H9 (cell line): ENCODE measurements around the gene FLVCR1. TPM values are rescaled to one million over a fixed set of nuclear protein-coding genes. Genes with fewer than 3 reads are reported as not detected.

ENCODE experiments used
- DNase-seq: peaks from one replicate; pipeline ENCODE4 v3.0.0-alpha.2; 2017
- H2AFZ ChIP-seq: one replicate; pipeline ENCODE4 v1.6.1; 2013; ENCODE audit warnings: mild to moderate bottlenecking, low read length, control low read depth, moderate library complexity
- H2AK5ac ChIP-seq: 2 replicates; pipeline ENCODE4 v1.6.1; 2013; ENCODE audit warnings: low read length, control low read depth, mixed read lengths; ENCODE audit not compliant: insufficient read length
- H2BK120ac ChIP-seq: one replicate; pipeline ENCODE4 v1.6.1; 2013; ENCODE audit warnings: low read depth, mild to moderate bottlenecking, low read length, control low read depth, inconsistent platforms; ENCODE audit not compliant: poor library complexity, severe bottlenecking
- H2BK12ac ChIP-seq: 2 replicates; pipeline ENCODE4 v1.6.1; 2013; ENCODE audit warnings: low read length, control low read depth, mixed read lengths, low read depth; ENCODE audit not compliant: insufficient read length
- H2BK15ac ChIP-seq: 2 replicates; pipeline ENCODE4 v1.6.1; 2013; ENCODE audit warnings: low read depth, low read length, control low read depth
- H2BK20ac ChIP-seq: one replicate; pipeline ENCODE4 v1.6.1; 2013; ENCODE audit warnings: low read depth, mild to moderate bottlenecking, low read length, control low read depth, inconsistent platforms; ENCODE audit not compliant: poor library complexity, severe bottlenecking
- H2BK5ac ChIP-seq: 2 replicates; pipeline ENCODE4 v1.6.1; 2013; ENCODE audit warnings: low read length, control low read depth, mixed read lengths; ENCODE audit not compliant: insufficient read length
- H3K14ac ChIP-seq: 2 replicates; pipeline ENCODE4 v1.6.1; 2013; ENCODE audit warnings: low read length, control low read depth; ENCODE audit not compliant: insufficient read depth
- H3K18ac ChIP-seq: 2 replicates; pipeline ENCODE4 v1.6.1; 2013; ENCODE audit warnings: low read depth, mild to moderate bottlenecking, mixed read lengths, low read length, control low read depth; ENCODE audit not compliant: insufficient read length
- H3K23ac ChIP-seq: 2 replicates; pipeline ENCODE4 v1.6.1; 2013; ENCODE audit warnings: low read length, control low read depth, mixed read lengths, low read depth; ENCODE audit not compliant: insufficient read length
- H3K23me2 ChIP-seq: 2 replicates; pipeline ENCODE4 v1.6.1; 2013; ENCODE audit warnings: low read depth, mild to moderate bottlenecking, mixed read lengths, low read length, control low read depth; ENCODE audit not compliant: insufficient read length, poor library complexity, severe bottlenecking
- H3K27ac ChIP-seq: 2 replicates; pipeline ENCODE4 v1.5.1; 2013; ENCODE audit warnings: low read length, control low read depth, mixed read lengths, low read depth; ENCODE audit not compliant: insufficient read length
- H3K27me3 ChIP-seq: 2 replicates; pipeline ENCODE4 v1.6.1; 2013; ENCODE audit warnings: low read length, control low read depth, inconsistent platforms; ENCODE audit not compliant: insufficient read depth
- H3K4ac ChIP-seq: 2 replicates; pipeline ENCODE4 v1.6.1; 2013; ENCODE audit warnings: low read depth, mild to moderate bottlenecking, control low read depth, inconsistent platforms, low read length, moderate library complexity
- H3K4me1 ChIP-seq: 2 replicates; pipeline ENCODE4 v1.6.1; 2013; ENCODE audit warnings: low read length, control low read depth, inconsistent platforms; ENCODE audit not compliant: insufficient read depth
- H3K4me2 ChIP-seq: 2 replicates; pipeline ENCODE4 v1.6.1; 2013; ENCODE audit warnings: low read length, control low read depth, mixed read lengths; ENCODE audit not compliant: insufficient read length, insufficient read depth
- H3K56ac ChIP-seq: 2 replicates; pipeline ENCODE4 v1.6.1; 2013; ENCODE audit warnings: low read depth, mild to moderate bottlenecking, mixed read lengths, low read length, control low read depth; ENCODE audit not compliant: insufficient read length
- H3K79me1 ChIP-seq: 2 replicates; pipeline ENCODE4 v1.6.1; 2013; ENCODE audit warnings: low read depth, mild to moderate bottlenecking, moderate library complexity, low read length, control low read depth, inconsistent platforms; ENCODE audit not compliant: insufficient read depth, poor library complexity, severe bottlenecking
- H3K79me2 ChIP-seq: 2 replicates; pipeline ENCODE4 v1.6.1; 2013; ENCODE audit warnings: low read length, control low read depth, inconsistent platforms; ENCODE audit not compliant: insufficient read depth
- H3K9ac ChIP-seq: 2 replicates; pipeline ENCODE4 v1.6.1; 2013; ENCODE audit warnings: low read length, control low read depth, mixed read lengths; ENCODE audit not compliant: insufficient read length; ENCODE audit errors: extremely low read depth
- H3K9me3 ChIP-seq: one replicate; pipeline ENCODE4 v1.6.1; 2013; ENCODE audit warnings: low read depth, low read length, inconsistent platforms; ENCODE audit not compliant: control insufficient read depth
- H3T11ph ChIP-seq: one replicate; pipeline ENCODE4 v1.6.1; 2013; ENCODE audit warnings: mild to moderate bottlenecking, low read length, control low read depth, inconsistent platforms
- H4K20me1 ChIP-seq: one replicate; pipeline ENCODE4 v1.6.1; 2013; ENCODE audit not compliant: control insufficient read depth, insufficient read length, insufficient read depth
- H4K5ac ChIP-seq: 2 replicates; pipeline ENCODE4 v1.6.1; 2013; ENCODE audit warnings: low read depth, mild to moderate bottlenecking, mixed read lengths, low read length, control low read depth; ENCODE audit not compliant: insufficient read length
- H4K8ac ChIP-seq: replicated peaks from 2 replicates; pipeline ENCODE4 v1.6.1; 2013; ENCODE audit warnings: low read length, control low read depth, mixed read lengths, low read depth; ENCODE audit not compliant: insufficient read length
- H4K91ac ChIP-seq: 2 replicates; pipeline ENCODE4 v1.6.1; 2013; ENCODE audit warnings: low read depth, mild to moderate bottlenecking, moderate library complexity, mixed read lengths, low read length, control low read depth; ENCODE audit not compliant: insufficient read length
- H3K27ac Mint-ChIP-seq, 3 experiments: 2 replicates in 2 of 3; 3 replicates in 1 of 3; pipeline ENCODE4 v1.8.0; 2020 to 2021; ENCODE audit warnings: mixed read lengths in 3 of 3, mild to moderate bottlenecking in 1 of 3, moderate library complexity in 1 of 3
- H3K27me3 Mint-ChIP-seq: 2 replicates; pipeline ENCODE4 v1.8.0; 2021; ENCODE audit warnings: low read depth, mild to moderate bottlenecking, moderate library complexity, mixed read lengths
- H3K36me3 Mint-ChIP-seq, 3 experiments: 2 replicates in 2 of 3; 3 replicates in 1 of 3; pipeline ENCODE4 v1.8.0; 2020 to 2021; ENCODE audit warnings: low read depth in 3 of 3, mixed read lengths in 3 of 3; ENCODE audit not compliant: insufficient read depth in 1 of 3
- H3K4me1 Mint-ChIP-seq, 2 experiments: 2 replicates each; pipeline ENCODE4 v1.8.0; 2020; ENCODE audit warnings: mixed read lengths in 2 of 2
- H3K4me3 Mint-ChIP-seq, 2 experiments: 2 replicates in 1 of 2; 3 replicates in 1 of 2; pipeline ENCODE4 v1.8.0; 2020 to 2021; ENCODE audit warnings: mild to moderate bottlenecking in 2 of 2, mixed read lengths in 2 of 2, moderate library complexity in 1 of 2
- H3K9me3 Mint-ChIP-seq, 2 experiments: 2 replicates in 1 of 2; 3 replicates in 1 of 2; pipeline ENCODE4 v1.8.0; 2020; ENCODE audit warnings: mild to moderate bottlenecking in 2 of 2, mixed read lengths in 2 of 2, moderate library complexity in 1 of 2
- WGBS: extraction: QIAGEN DNeasy Blood & Tissue Kit; methylation state at CpG from one replicate; pipeline ENCODE4 v1.1.7; 2013; ENCODE audit warnings: missing lambda C conversion rate, low lambda C conversion rate, mixed read lengths; ENCODE audit not compliant: insufficient read length; ENCODE audit errors: extremely low coverage; 5-methylcytosine and 5-hydroxymethylcytosine counted together
- total RNA-seq: library from RNA; stranded (reverse); gene quantifications from 2 replicates; pipeline ENCODE4 v1.2.1, GENCODE V29; 2021
- TF ChIP-seq, protein P1 (sequence below): fragments of 200-600 bp; sonication (generic); conservative IDR thresholded peaks from 3 replicates; pipeline ENCODE4 v1.8.0; 2021; ENCODE audit warnings: antibody characterized with exemption, mild to moderate bottlenecking

Gene FLVCR1
- total RNA-seq, 1 experiment from 2014 or later: 55.2 TPM

DNA sequence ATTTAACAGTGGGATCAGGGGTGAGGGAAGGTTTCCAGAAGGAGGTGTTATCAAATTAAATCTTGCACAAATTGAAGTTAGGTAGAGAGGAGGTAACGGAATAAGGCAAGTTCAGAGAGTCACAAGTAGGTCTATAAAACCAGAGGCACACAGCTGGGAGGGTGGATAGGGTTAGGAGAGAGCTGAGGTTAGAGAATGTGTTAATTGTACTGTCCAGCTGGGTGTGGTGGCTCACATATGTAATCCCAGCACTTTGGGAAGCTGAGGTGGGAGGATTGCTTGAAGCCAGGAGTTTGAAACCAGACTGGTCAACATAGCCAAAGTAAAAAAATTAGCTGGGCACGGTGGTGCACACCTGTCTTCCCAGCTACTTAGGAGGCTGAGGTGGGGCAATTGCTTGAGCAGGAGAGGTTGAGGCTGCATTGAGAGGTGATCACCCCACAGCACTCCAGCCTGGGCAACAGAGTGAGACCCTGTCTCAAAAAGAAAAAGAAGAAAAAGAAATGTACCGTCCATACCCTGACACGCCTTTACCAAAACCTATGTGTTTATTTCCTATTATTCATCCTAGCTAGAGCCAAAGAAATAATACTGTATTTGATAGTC is 30.8 kb upstream of the FLVCR1 start:
- Histone ChIP-seq H3K9me3 (peaks cover 10% of the 10 kb centered on the region), H3K27me3 (no peaks in the 10 kb centered on the region), H3T11ph (no peak overlapping the region), H4K91ac (no peak overlapping the region), H3K4me1 (no peaks in the 10 kb centered on the region; the same call in 1 of the 2 replicates), H3K23me2 (no peaks in the 10 kb centered on the region), H2BK20ac (no peak overlapping the region), H2BK15ac (no peak overlapping the region), H4K8ac (no peak overlapping the region), H3K4ac (no peak overlapping the region), H3K56ac (no peak overlapping the region), H3K14ac (no peak overlapping the region), H3K79me2 (no peaks in the 10 kb centered on the region), H3K9ac (no peak overlapping the region), H3K4me2 (no peak overlapping the region), H2AFZ (no peak overlapping the region), H2BK12ac (no peak overlapping the region), H3K27ac (no peak overlapping the region), H3K18ac (no peak overlapping the region), H2BK5ac (no peak overlapping the region), H2AK5ac (no peak overlapping the region), H2BK120ac (no peak overlapping the region), H3K79me1 (no peaks in the 10 kb centered on the region), H4K5ac (no peak overlapping the region), H4K20me1 (no peaks in the 10 kb centered on the region), H3K23ac (no peak overlapping the region)
- Mint-ChIP-seq H3K9me3 (peaks cover 20 to 30% of the 10 kb centered on the region in 2 experiments), H3K27me3 (no peaks in the 10 kb centered on the region; the same call in none of the 2 replicates), H3K4me3 (no peak overlapping the region), H3K27ac (no peak overlapping the region), H3K36me3 (peaks cover 17 to 26% (median 18%) of the 10 kb centered on the region in 3 experiments), H3K4me1 (peaks cover 6 to 9% of the 10 kb centered on the region in 2 experiments; a peak in 3 of 4 replicates)
- DNase-seq: no peak
- WGBS: no CpG with 5 or more reads among the region's 4 CpGs
- TF ChIP-seq, protein P1, sequence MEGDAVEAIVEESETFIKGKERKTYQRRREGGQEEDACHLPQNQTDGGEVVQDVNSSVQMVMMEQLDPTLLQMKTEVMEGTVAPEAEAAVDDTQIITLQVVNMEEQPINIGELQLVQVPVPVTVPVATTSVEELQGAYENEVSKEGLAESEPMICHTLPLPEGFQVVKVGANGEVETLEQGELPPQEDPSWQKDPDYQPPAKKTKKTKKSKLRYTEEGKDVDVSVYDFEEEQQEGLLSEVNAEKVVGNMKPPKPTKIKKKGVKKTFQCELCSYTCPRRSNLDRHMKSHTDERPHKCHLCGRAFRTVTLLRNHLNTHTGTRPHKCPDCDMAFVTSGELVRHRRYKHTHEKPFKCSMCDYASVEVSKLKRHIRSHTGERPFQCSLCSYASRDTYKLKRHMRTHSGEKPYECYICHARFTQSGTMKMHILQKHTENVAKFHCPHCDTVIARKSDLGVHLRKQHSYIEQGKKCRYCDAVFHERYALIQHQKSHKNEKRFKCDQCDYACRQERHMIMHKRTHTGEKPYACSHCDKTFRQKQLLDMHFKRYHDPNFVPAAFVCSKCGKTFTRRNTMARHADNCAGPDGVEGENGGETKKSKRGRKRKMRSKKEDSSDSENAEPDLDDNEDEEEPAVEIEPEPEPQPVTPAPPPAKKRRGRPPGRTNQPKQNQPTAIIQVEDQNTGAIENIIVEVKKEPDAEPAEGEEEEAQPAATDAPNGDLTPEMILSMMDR: no peak
